HG03354 (cell line): ENCODE results near the gene AHRR.

Experiments
- ATAC-seq: cut with Tn5 transposase; IDR thresholded peaks from one replicate; pipeline ENCODE4 v1.9.1; 2021; ENCODE audit warnings: mild to moderate bottlenecking; ENCODE audit not compliant: unreplicated experiment, poor library complexity, severe bottlenecking

AHRR gene

GRCh38 chr5:420632-421286 is 99.2 kb downstream of the AHRR start:
- no peak for ATAC-seq

DNA sequence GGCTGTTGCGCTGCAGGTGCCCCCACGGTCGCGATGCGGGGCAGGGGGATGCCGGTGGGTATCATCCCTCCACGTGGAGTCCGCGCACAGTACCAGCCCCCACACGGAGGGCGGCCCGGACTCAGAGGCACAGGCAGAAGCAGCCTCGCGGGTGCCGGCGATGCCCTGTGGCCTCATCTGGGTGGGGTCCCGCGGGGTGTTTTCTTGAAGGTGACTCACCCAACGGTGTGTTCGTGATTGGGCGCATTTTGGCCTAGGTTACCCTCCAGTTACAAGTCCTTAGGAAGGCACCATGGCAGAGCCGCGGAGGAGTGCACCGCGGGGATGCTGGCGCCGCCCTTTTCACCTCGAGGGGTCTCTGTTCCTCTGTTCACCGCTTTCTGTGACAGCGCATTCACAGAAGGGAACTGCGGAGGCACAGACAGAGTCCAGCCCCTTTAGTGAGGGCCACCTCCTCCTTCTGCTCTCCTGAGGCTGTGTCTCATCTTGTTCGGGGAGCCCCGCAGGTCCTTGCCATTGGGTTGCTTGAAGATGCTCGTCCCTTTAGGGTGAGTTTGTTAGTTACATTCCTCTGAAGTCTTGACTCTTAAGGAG is 99.9 kb downstream of the AHRR start:
- ATAC-seq, result no peak

DNA sequence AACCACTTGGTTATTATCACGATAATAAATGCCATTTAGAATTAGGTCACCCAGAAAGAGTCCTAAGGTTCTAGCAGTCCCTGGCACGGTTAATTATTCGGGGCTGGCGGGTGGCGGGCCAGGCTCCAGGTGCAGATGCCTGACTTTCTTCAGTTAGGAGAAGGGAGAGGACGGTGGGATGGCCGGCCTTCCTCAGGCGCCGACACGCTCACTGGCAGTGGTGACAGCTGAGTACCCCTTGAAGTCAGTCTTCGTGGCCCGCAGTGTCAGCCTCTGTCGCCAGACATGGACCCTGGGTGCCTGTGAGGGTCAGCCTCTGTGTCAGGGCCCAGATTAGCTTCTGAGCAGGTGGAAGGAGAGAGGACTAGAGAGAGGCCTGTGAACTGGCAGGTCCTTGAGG is 100.4 kb downstream of the AHRR start:
- no peak for ATAC-seq

GRCh38 chr5:422323-423232 is 101.1 kb downstream of the AHRR start:
- no peak for ATAC-seq

DNA sequence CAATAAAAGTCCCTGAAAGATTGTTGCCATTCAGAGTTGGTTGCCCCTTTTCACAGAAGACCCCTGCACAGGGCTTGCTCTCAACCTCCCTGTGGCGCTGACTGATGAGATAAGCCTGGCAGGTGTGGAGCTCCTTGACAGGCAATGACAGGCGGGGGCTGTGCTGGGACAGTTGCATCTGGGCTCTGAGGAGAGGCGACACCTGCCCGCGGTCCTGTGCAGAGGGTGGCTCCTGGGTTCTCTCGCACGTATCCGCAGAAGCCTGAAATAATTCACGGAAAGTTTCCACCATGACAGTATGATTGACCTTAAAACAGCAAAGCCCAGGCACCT is 101.7 kb downstream of the AHRR start:
- ATAC-seq, result no peak

GRCh38 chr5:423626-424261 is 102.2 kb downstream of the AHRR start:
- no peak for ATAC-seq

DNA sequence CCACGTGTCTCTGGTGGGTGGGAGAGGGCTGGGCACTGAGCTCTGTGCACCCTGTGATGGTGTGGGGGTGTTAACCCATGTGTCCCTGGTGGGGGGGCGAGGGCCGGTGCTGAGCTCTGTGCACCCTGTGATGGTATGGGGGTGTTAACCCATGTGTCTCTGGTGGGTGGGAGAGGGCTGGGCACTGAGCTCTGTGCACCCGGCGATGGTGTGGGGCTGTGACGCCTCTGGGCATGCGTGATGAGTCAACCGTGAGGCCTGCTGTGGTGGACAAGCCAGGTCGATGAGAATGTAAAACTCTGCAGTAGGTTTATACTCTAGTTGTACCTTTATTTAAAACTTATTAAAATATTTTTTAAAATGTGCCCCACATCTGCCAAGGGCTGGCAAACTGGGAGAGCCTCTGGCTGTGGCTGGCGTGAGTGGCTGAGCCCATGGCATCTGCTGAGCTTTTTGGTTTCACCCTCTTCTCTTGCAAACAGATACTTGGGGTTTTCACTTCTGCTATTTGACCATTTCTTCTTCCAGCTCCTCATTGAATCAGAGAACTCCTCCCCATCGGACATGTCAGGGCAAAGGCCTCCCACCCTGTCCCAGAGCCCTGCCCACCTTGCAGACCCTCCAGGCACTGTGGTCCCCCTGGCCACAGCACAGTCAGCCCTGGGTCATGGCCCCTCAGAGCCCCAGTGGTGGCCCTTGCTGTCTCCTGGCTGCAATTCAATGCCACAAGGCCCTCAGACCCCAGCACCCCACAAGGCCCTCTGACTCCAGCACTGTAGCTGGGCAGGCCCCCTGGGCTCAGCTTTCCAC is 103.0 kb downstream of the AHRR start:
- peak; percentile 96 for ATAC-seq

DNA sequence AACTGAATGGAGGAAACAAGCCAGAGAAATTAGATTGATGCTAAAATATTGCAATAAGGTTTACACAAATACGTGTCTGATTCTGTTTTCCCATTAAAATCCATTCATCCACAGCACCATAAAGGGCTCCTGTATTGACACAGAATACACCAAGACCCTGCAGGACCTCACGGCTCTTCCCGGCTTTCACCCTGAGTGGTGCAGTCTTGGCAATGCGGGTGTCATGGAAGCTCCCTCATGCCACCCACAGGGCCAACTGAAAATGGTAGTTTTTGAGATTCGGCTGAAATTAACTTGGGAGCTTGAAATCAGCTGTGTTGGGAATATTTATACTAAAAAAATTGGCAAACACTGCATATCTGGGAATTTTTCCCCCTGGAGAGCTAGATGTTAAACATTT is 104.2 kb downstream of the AHRR start:
- no peak for ATAC-seq

- ATAC-seq, result no peak
Observed at GRCh38 chr5:426392-426976, 105.0 kb downstream of the AHRR start.

DNA sequence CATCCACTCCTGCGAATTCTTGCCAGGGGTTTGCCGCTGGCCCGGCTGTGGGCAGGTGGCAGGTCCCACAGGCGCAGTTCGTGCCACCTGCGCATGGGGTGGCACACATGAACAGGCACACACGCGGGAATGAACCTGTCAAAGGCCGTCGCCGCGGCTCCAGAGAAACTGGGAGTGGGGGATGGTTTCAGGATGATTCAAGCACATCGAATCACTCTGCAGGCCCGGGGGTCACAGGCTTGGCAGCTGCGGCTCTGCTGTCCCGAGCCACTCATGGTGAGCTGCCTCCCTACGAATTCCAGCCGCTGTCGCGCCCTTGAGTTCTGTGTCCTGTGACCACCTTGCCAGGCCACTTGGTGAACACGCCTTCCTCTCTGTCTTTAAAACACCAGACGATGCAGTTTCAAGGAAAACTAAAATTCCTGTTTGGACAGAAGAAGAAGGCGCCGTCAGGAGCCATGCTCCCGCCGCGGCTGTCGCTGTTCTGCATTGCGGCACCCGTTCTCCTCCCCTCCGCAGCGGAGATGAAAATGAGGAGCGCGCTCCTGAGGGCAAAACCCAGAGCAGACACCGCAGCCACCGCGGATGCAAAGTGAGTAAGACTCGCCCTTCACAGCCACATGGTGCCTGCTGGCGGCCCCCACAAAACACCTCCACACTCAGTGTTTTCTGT is 106.0 kb downstream of the AHRR start:
- no peak for ATAC-seq

- ATAC-seq, result no peak
Observed at GRCh38 chr5:428219-428618, 106.7 kb downstream of the AHRR start.

GRCh38 chr5:428754-429452 is 107.4 kb downstream of the AHRR start:
- ATAC-seq, result no peak

GRCh38 chr5:429453-430188 is 108.1 kb downstream of the AHRR start:
- no peak for ATAC-seq

- peak; percentile 18 for ATAC-seq
Observed at GRCh38 chr5:430214-430925, 108.9 kb downstream of the AHRR start.

GRCh38 chr5:431001-431710 is 109.6 kb downstream of the AHRR start:
- peak; percentile 87 for ATAC-seq

- ATAC-seq, result no peak
Observed at GRCh38 chr5:431711-432050, 110.2 kb downstream of the AHRR start.
